Measurements from ENCODE around the gene USP17L5. TPM values are rescaled to one million over a fixed set of nuclear protein-coding genes. Genes with fewer than 3 reads are reported as not detected.
"Not testable (repeated sequence)": the region's sequence is repeated elsewhere in the genome, so short reads cannot be mapped to it uniquely, and the experiment has no call there.

The USP17L5 gene
- not detected in 2 replicates for total RNA-seq

- not testable (repeated sequence) for H3K27me3 ChIP-seq (ENCODE audit: control insufficient read depth, insufficient read depth, low read length); DNase-seq (ENCODE audit: low read depth); H3K36me3 ChIP-seq (ENCODE audit: control insufficient read depth, insufficient read depth, low read length); H3K4me3 ChIP-seq (ENCODE audit: low read depth, low read length)
These were observed at the start of gene USP17L5 for GRCh38 chr4:9339103-9339502. USP17L5 (plus strand) TSS chr4:9339403; CDS start chr4:9339403, 0 bp downstream.

- H3K36me3 ChIP-seq (ENCODE audit: control insufficient read depth, insufficient read depth, low read length); H3K4me3 ChIP-seq (ENCODE audit: low read depth, low read length); H3K27me3 ChIP-seq (ENCODE audit: control insufficient read depth, insufficient read depth, low read length); DNase-seq (ENCODE audit: low read depth): not testable (repeated sequence)
These were observed 15.0 kb upstream of the USP17L5 start for GRCh38 chr4:9324191-9324590.

- not testable (repeated sequence) for H3K27me3 ChIP-seq (ENCODE audit: control insufficient read depth, insufficient read depth, low read length)
These were observed 14.3 kb upstream of the USP17L5 start, which contains the start of gene USP17L24 for GRCh38 chr4:9324865-9325264. USP17L24 (plus strand) TSS chr4:9325165; CDS start chr4:9325165, 0 bp downstream.

GRCh38 chr4:9329611-9330010, 9.6 kb upstream of the USP17L5 start, which contains the start of gene USP17L25:
USP17L25 (plus strand) TSS chr4:9329911; CDS start chr4:9329911, 0 bp downstream.
- not testable (repeated sequence) for DNase-seq (ENCODE audit: low read depth); H3K27me3 ChIP-seq (ENCODE audit: control insufficient read depth, insufficient read depth, low read length); H3K4me3 ChIP-seq (ENCODE audit: low read depth, low read length); H3K36me3 ChIP-seq (ENCODE audit: control insufficient read depth, insufficient read depth, low read length)

More at GRCh38 chr4:9324865-9325264, 14.3 kb upstream of the USP17L5 start, which contains the start of gene USP17L24:
- not testable (repeated sequence) for DNase-seq (ENCODE audit: low read depth); H3K4me3 ChIP-seq (ENCODE audit: low read depth, low read length); H3K36me3 ChIP-seq (ENCODE audit: control insufficient read depth, insufficient read depth, low read length)

GRCh38 chr4:9334358-9334757, 4.8 kb upstream of the USP17L5 start, which contains the start of gene USP17L26:
USP17L26 (plus strand) TSS chr4:9334658; CDS start chr4:9334658, 0 bp downstream.
- not testable (repeated sequence) for H3K4me3 ChIP-seq (ENCODE audit: low read depth, low read length); H3K36me3 ChIP-seq (ENCODE audit: control insufficient read depth, insufficient read depth, low read length); DNase-seq (ENCODE audit: low read depth); H3K27me3 ChIP-seq (ENCODE audit: control insufficient read depth, insufficient read depth, low read length)

- not testable (repeated sequence) for H3K4me3 ChIP-seq (ENCODE audit: low read depth, low read length); H3K36me3 ChIP-seq (ENCODE audit: control insufficient read depth, insufficient read depth, low read length); H3K27me3 ChIP-seq (ENCODE audit: control insufficient read depth, insufficient read depth, low read length); DNase-seq (ENCODE audit: low read depth)
These were observed 4.6 kb downstream of the USP17L5 start, which contains the start of gene USP17L27 for GRCh38 chr4:9343848-9344247. USP17L27 (plus strand) TSS chr4:9344148; CDS start chr4:9344148, 0 bp downstream.

GRCh38 chr4:9348593-9348992, 9.4 kb downstream of the USP17L5 start, which contains the start of gene USP17L28:
USP17L28 (plus strand) TSS chr4:9348893; CDS start chr4:9348893, 0 bp downstream.
- H3K27me3 ChIP-seq (ENCODE audit: control insufficient read depth, insufficient read depth, low read length); H3K4me3 ChIP-seq (ENCODE audit: low read depth, low read length); DNase-seq (ENCODE audit: low read depth); H3K36me3 ChIP-seq (ENCODE audit: control insufficient read depth, insufficient read depth, low read length): not testable (repeated sequence)

GRCh38 chr4:9350866-9351265, 11.7 kb downstream of the USP17L5 start:
- not testable (repeated sequence) for DNase-seq (ENCODE audit: low read depth); H3K36me3 ChIP-seq (ENCODE audit: control insufficient read depth, insufficient read depth, low read length)

GRCh38 chr4:9353338-9353737, 14.1 kb downstream of the USP17L5 start, which contains the start of gene USP17L29:
USP17L29 (plus strand) TSS chr4:9353638; CDS start chr4:9353638, 0 bp downstream.
- H3K36me3 ChIP-seq (ENCODE audit: control insufficient read depth, insufficient read depth, low read length); H3K4me3 ChIP-seq (ENCODE audit: low read depth, low read length); DNase-seq (ENCODE audit: low read depth); H3K27me3 ChIP-seq (ENCODE audit: control insufficient read depth, insufficient read depth, low read length): not testable (repeated sequence)

More at GRCh38 chr4:9350866-9351265, 11.7 kb downstream of the USP17L5 start:
- H3K4me3 ChIP-seq (ENCODE audit: low read depth, low read length); H3K27me3 ChIP-seq (ENCODE audit: control insufficient read depth, insufficient read depth, low read length): not testable (repeated sequence)

- not testable (repeated sequence) for H3K27me3 ChIP-seq (ENCODE audit: control insufficient read depth, insufficient read depth, low read length); DNase-seq (ENCODE audit: low read depth); H3K36me3 ChIP-seq (ENCODE audit: control insufficient read depth, insufficient read depth, low read length); H3K4me3 ChIP-seq (ENCODE audit: low read depth, low read length)
These were observed 23.6 kb downstream of the USP17L5 start, which contains the start of gene USP17L30 for GRCh38 chr4:9362829-9363228. USP17L30 (plus strand) TSS chr4:9363129; CDS start chr4:9363129, 0 bp downstream.

- not testable (repeated sequence) for H3K4me3 ChIP-seq (ENCODE audit: low read depth, low read length); DNase-seq (ENCODE audit: low read depth); H3K36me3 ChIP-seq (ENCODE audit: control insufficient read depth, insufficient read depth, low read length); H3K27me3 ChIP-seq (ENCODE audit: control insufficient read depth, insufficient read depth, low read length)
These were observed 40.7 kb downstream of the USP17L5 start for GRCh38 chr4:9379881-9380280.

All from kidney epithelial cell (primary cell).